ENCODE measurements around the gene RIT1. TPM values are rescaled to one million over a fixed set of nuclear protein-coding genes. Genes with fewer than 3 reads are reported as not detected.
A peak's percentile ranks its signal among the peaks of the same experiment; 100 is the strongest.

Gene RIT1
- total and polyA plus RNA-seq, 11 donors = 8.1 to 33.3 (median 20.0) TPM

DNA sequence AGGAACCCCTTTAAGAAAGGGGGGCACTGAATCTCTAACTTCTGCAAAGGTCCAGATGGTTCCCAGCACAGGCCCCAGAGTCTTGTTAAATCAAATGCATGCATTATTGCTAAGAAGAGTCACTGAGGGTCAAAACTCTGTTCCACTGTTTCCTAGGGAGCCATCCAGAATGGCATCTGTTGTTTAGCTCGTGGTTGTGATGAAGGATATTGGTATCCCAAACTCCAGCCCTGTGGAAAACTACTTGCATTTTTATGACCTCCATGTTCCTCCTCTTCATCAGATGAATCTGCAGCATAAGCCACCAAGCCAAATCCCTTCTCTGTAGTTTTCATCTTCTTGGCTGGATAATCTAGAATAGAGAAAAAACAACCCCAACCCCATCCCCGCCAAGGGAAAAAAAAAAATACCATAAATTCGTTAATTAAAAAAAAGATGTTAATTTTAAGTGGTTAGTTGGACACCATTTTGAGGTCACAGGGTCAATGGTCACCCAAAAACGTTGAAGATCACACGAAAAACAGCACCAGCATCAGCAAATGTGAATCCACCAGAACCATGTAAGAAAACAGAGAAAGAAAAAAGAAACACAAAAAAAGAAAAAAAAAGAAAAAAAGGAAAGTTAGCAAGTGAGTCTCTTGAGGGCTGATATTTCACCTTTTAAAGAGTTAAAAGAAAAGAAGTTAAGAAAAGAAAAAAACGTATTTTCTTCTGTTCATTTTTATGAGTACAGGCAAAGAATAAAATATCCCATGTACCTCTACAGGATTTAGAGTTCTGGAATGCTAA, 3.0 kb upstream of the RIT1 start:
- intact Hi-C loops (cut with DNase I) = loop anchor here in 4 of 10 donors (5.0 to 10.0 kb wide), 3 partner anchors 52 to 401 kb away; partner anchors contain the start of genes GON4L (in 1 of the 4) and SYT11 (in 1 of the 4)
- Histone ChIP-seq H3K27ac (no peak overlapping the region), H3K36me3 (peaks cover 0 to 85% (median 81%) of the 10 kb centered on the region in 9 donors), H3K4me3 (no peak overlapping the region), H3K9me3 (no peaks in the 10 kb centered on the region), H3K27me3 (no peaks in the 10 kb centered on the region), H3K4me1 (peaks cover 0 to 20% (median 10%) of the 10 kb centered on the region in 12 donors)
- ATAC-seq (no peak), DNase-seq (no peak)
- 75 to 78% (median 77%) methylated on average over 6 of the region's 6 CpGs for WGBS, 4 donors
- no peak for TF ChIP-seq CTCF (IDR thresholded peaks at IDR 0.05)
- TF ChIP-seq POLR2A (IDR thresholded peaks at IDR 0.05) = no peak

GRCh38 chr1:155912056-155912536, 947 bp upstream of the RIT1 start:
- intact Hi-C loops (cut with DNase I) = loop anchor here in 4 of 10 donors (5.0 to 10.0 kb wide), 3 partner anchors 50 to 403 kb away; partner anchors contain the start of genes GON4L (in 1 of the 4) and SYT11 (in 1 of the 4)
- Histone ChIP-seq H3K27me3 (no peaks in the 10 kb centered on the region), H3K27ac (peak overlapping the region in 8 of 12 donors; percentile 90 to 95 (median 94)), H3K4me3 (no peak overlapping the region), H3K36me3 (peaks cover 0 to 85% (median 81%) of the 10 kb centered on the region in 9 donors), H3K9me3 (no peaks in the 10 kb centered on the region), H3K4me1 (peaks cover 0 to 22% (median 10%) of the 10 kb centered on the region in 12 donors)
- 87 to 89% (median 88%) methylated on average over 11 of the region's 11 CpGs for WGBS, 4 donors
- DNase-seq (no peak), ATAC-seq (no peak)
- no peak for TF ChIP-seq POLR2A (IDR thresholded peaks at IDR 0.05)
- no peak for TF ChIP-seq CTCF (IDR thresholded peaks at IDR 0.05)

- peak overlapping the region; percentile 80 to 95 (median 92) for H3K27ac ChIP-seq
- WGBS, 4 donors = 0 to 3% (median 1%) methylated on average over 11 of the region's 11 CpGs
- intact Hi-C loops (cut with DNase I) = loop anchor here in 6 of 10 donors (2.0 to 10.0 kb wide), 5 partner anchors 48 to 404 kb away; partner anchors contain the start of genes GON4L (in 2 of the 6) and SYT11 (in 1 of the 6)
- no peaks in the 10 kb centered on the region for H3K27me3 ChIP-seq
- TF ChIP-seq POLR2A (IDR thresholded peaks at IDR 0.05) (no peak), CTCF (IDR thresholded peaks at IDR 0.05) (peak in 2 of 12 donors; percentile 19 to 32)
- no peaks in the 10 kb centered on the region for H3K9me3 ChIP-seq
- ATAC-seq (peak; percentile 58 to 74 (median 63)), DNase-seq (peak in 3 of 5 donors; percentile 16 to 33 (median 32))
- peaks cover 0 to 85% (median 81%) of the 10 kb centered on the region in 9 donors for H3K36me3 ChIP-seq
- H3K4me1 ChIP-seq = peaks cover 0 to 22% (median 10%) of the 10 kb centered on the region in 12 donors
- peak overlapping the region; percentile 65 to 97 (median 80) for H3K4me3 ChIP-seq
Observed at GRCh38 chr1:155910621-155911121, 478 bp downstream of the RIT1 start.
